ENCODE measurements around the gene WT1. TPM values are rescaled to one million over a fixed set of nuclear protein-coding genes. Genes with fewer than 3 reads are reported as not detected.

The WT1 gene
- total and polyA plus RNA-seq, 2 of the 4 experiments (the other 2 are of a cell fraction), result not detected

DNA sequence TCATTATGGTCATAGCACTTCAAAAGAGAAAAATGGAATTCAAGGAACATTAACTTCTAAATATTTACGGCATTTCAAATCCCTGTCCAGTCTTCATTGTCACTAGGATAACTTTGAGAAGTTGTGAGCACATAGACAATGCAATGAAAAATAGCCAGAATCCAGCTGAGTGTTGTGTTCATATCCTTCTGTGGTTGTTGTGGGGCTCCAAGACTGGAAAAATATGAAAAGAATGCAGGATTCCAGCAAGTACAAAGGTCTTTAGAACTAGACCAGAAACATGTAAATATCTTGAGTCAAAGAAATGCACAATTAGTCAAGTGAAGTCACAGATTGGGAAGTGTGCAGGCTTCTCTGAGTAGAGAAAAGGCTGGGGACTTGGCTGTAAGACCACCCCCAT, 68.7 kb downstream of the WT1 start:
- no peaks in the 10 kb centered on the region for H4K20me1 ChIP-seq (ENCODE audit: insufficient read depth, low read length)
- no peak overlapping the region for H4K5ac ChIP-seq (ENCODE audit: low read depth, low read length)
- H3K56ac ChIP-seq (ENCODE audit: extremely low read depth, insufficient read depth, low read length), result no peak overlapping the region
- H3K27me3 ChIP-seq (ENCODE audit: control insufficient read depth, insufficient read depth, low read length), result no peaks in the 10 kb centered on the region; the same call in 1 of the 2 replicates
- H3K14ac ChIP-seq (replicated peaks; ENCODE audit: low read depth, low read length), result no peak overlapping the region
- POLR2A ChIA-PET (ENCODE audit: unreplicated experiment), result no interaction called here
- H3K79me1 ChIP-seq (ENCODE audit: low read depth in 1 of 2, low read length in 2 of 2), result no peaks in the 10 kb centered on the region
- no CpG with 5 or more reads among the region's 1 CpG for WGBS, 2 experiments (ENCODE audit: extremely low coverage in 2 of 2, insufficient read length in 1 of 2)
- no peak overlapping the region for H3K23ac ChIP-seq (ENCODE audit: low read depth, low read length)
- no peaks in the 10 kb centered on the region for H3K4me1 ChIP-seq (ENCODE audit: control insufficient read depth, insufficient read depth, low read length)
- no peak overlapping the region for H3K9ac ChIP-seq (ENCODE audit: low read depth, low read length)
- no peak for TF ChIP-seq NFE2L2 (IDR thresholded peaks at IDR 0.05; ENCODE audit: low read depth, low read length)
- no peak for TF ChIP-seq RAD21 (IDR thresholded peaks at IDR 0.05; ENCODE audit: low read length)
- no peak for TF ChIP-seq BHLHE40 (IDR thresholded peaks at IDR 0.05; ENCODE audit: low read depth, low read length)
- TF ChIP-seq FOS (IDR thresholded peaks at IDR 0.05; ENCODE audit: low read depth, low read length), result no peak
- TF ChIP-seq, protein P1, sequence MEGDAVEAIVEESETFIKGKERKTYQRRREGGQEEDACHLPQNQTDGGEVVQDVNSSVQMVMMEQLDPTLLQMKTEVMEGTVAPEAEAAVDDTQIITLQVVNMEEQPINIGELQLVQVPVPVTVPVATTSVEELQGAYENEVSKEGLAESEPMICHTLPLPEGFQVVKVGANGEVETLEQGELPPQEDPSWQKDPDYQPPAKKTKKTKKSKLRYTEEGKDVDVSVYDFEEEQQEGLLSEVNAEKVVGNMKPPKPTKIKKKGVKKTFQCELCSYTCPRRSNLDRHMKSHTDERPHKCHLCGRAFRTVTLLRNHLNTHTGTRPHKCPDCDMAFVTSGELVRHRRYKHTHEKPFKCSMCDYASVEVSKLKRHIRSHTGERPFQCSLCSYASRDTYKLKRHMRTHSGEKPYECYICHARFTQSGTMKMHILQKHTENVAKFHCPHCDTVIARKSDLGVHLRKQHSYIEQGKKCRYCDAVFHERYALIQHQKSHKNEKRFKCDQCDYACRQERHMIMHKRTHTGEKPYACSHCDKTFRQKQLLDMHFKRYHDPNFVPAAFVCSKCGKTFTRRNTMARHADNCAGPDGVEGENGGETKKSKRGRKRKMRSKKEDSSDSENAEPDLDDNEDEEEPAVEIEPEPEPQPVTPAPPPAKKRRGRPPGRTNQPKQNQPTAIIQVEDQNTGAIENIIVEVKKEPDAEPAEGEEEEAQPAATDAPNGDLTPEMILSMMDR (conservative IDR thresholded peaks at IDR 0.05; ENCODE audit: low read depth, low read length), result no peak
- TF ChIP-seq RCOR1 (IDR thresholded peaks at IDR 0.05; ENCODE audit: insufficient replicate concordance, low read length), result no peak
- TF ChIP-seq CEBPB (IDR thresholded peaks at IDR 0.05; ENCODE audit: low read depth, low read length), result no peak
- in situ Hi-C loops (cut with MboI; ENCODE audit: low sequenced_read_pairs), result no loop called here
- H2BK120ac ChIP-seq (ENCODE audit: low read depth, low read length), result no peak overlapping the region
- H2BK20ac ChIP-seq (ENCODE audit: low read depth, low read length), result no peak overlapping the region
- H3K9me3 ChIP-seq (ENCODE audit: control insufficient read depth, insufficient read depth, low read length), result no peaks in the 10 kb centered on the region
- no peak for ATAC-seq (ENCODE audit: low read depth)
- no TSS peak for BruUV-seq (replicated peaks)
- H3K4me2 ChIP-seq (ENCODE audit: low read depth, low read length), result no peak overlapping the region
- intact Hi-C loops (cut with micrococcal nuclease), result no loop called here
- no peaks in the 10 kb centered on the region for H3K9me1 ChIP-seq (ENCODE audit: insufficient read depth, low read length)
- no peak overlapping the region for H4K91ac ChIP-seq (ENCODE audit: insufficient read depth, low read depth, low read length)
- H3K4me3 ChIP-seq (ENCODE audit: insufficient read depth, low read depth, low read length), result no peak overlapping the region
- H2AK5ac ChIP-seq (ENCODE audit: low read depth, low read length), result no peak overlapping the region
- no peak overlapping the region for H3K18ac ChIP-seq (ENCODE audit: low read depth, low read length)
- CTCF ChIA-PET, result no interaction called here
- H2AFZ ChIP-seq (replicated peaks; ENCODE audit: low read length, poor library complexity), result no peak overlapping the region
- H4K8ac ChIP-seq (ENCODE audit: low read depth in 2 of 2, low read length in 2 of 2), result no peak overlapping the region
- H3K4ac ChIP-seq (ENCODE audit: low read depth, low read length), result no peak overlapping the region
- H3K36me3 ChIP-seq (ENCODE audit: control insufficient read depth, insufficient read depth, low read length), result no peaks in the 10 kb centered on the region
- no peak for DNase-seq
- H2AK9ac ChIP-seq (replicated peaks; ENCODE audit: low read depth, low read length, poor library complexity), result no peak overlapping the region
- H3K27ac ChIP-seq (ENCODE audit: insufficient read depth, low read length), result no peak overlapping the region
- dilution Hi-C loops (cut with HindIII; ENCODE audit: low sequenced_read_pairs, unreplicated experiment), result no loop called here
- H2BK5ac ChIP-seq (ENCODE audit: low read depth, low read length, poor library complexity, severe bottlenecking), result no peak overlapping the region
- no peak overlapping the region for H2BK15ac ChIP-seq (ENCODE audit: low read depth, low read length)
